HG02642 (cell line): ENCODE measurements around the gene AIM2.
"Not testable (repeated sequence)": the region's sequence is repeated elsewhere in the genome, so short reads cannot be mapped to it uniquely, and the experiment has no call there.

Source experiments
- ATAC-seq: cut with Tn5 transposase; IDR thresholded peaks from one replicate; pipeline ENCODE4 v1.9.1; 2021; ENCODE audit warnings: mild to moderate bottlenecking; ENCODE audit not compliant: unreplicated experiment, poor library complexity

AIM2 gene, protein sequence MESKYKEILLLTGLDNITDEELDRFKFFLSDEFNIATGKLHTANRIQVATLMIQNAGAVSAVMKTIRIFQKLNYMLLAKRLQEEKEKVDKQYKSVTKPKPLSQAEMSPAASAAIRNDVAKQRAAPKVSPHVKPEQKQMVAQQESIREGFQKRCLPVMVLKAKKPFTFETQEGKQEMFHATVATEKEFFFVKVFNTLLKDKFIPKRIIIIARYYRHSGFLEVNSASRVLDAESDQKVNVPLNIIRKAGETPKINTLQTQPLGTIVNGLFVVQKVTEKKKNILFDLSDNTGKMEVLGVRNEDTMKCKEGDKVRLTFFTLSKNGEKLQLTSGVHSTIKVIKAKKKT

DNA sequence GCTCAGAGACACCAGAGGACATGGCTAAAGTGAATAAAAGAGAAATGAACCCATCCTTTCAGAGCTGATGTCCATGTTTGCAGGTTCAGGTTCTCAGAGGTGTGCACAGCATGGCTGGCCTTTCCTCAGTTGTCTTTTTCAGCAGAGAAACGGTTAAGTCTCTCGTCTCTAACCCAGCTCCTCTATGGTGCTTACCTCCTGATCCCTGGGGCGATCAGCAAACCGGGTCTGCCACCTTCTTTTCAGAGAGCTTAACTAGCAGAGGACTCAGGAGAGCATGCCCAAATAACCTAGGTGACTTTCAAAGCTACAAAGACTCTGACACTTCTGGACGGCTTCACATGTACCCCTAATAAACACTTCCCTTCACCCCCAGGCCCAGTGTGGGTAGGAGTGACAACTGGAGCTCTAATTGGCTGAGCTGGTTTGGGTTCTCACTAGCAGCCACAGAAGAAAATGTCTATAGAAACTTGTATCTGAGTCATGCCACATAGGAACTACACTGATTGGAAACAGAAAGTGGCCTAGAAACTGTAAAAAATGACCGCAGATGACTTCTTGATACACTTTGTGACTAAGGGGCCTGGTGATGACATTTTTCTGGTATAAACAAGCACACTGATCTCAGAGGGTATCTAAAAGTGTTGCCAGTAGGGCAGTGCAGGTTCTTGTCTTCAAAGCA is at the start of gene AIM2:
AIM2 (minus strand) TSS at position 329 of the 682 bp plus-strand sequence. CDS start 3,267 bp downstream, outside the sequence.
- ATAC-seq, result peak; percentile 86

DNA sequence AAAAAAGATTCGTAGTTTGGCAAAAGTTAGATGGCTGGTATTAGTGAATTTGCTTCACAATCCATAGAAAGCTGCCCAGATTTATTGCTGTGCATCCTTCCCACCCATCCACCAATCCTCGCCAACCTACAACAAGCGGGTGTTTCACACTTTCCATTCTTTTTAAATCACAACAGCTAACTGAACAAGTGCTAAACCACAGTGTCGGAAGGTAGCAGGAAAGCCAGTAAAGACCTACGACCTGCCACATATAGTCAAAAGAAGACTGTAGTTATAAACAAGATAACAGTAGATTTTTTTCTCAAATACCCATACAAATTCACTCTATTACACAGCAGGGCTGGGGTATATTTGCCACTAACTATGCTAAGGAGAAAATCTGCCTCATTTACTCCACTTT is 47.0 kb upstream of the AIM2 start:
- no peak for ATAC-seq

DNA sequence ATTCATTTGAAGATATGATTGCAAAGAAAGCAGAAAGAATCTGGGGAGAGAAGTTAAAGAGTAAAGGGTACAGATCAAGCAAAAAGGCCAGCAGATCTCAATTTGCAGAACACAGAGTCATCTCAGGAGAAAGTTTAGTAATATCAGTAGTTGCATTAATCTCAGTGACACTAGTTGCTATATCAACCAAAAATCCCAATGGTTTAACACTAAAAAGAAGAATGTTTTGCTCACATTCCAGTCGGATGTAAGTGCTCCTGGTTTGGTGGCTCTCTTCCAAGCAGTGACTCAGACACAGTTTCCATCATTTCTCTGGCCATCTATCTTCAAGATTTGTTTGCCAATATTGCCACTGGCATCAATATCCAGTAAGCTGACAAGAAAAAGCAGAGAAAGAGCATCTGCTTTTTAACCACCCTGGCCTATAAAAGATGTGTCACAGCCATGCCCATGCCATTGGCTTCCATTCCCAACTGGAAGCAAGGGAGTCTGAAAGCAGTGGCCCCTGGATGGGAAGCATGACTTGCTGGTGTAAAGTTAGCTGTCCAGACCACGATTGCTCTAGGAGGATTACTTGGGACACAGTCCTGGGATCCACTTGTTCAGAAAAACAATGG is 45.5 kb upstream of the AIM2 start:
- peak; percentile 78 for ATAC-seq

DNA sequence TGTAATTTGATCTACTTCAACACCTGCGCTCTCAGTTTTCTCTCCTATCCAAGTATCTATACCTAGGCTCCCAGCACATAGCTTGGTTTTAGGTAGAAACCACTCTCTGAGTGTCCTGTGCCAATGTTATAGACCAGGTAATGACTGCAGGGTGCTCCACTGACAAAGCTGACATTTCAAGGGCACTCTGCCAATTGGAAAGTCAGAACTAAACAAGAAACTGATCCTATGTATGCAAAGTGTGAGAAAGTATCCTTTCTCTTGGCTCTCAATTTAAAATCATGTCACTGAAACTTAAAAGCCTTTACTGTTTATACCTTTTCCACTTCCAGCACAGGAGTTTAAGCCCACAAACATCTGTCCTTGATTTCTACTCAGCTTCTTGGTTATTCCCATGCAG is 45.0 kb upstream of the AIM2 start:
- peak; percentile 65 for ATAC-seq

DNA sequence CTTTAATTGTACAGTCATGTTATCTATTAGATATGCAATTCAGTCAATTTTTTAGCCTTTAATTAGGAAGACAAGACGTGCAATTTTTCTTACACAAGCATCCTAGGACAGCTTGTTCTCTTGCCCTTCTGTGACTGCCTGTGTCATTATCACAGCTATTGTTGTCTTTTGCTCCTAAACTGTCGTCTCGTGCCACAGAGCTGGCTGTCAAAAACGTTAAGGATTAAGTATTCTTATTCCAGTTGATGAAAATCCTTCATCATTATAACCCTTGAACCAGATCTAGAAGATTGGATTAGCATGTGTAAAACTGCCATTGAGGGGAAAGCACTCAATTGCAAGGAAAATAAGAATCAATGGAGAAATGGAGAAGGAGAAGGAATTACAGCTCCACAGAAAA is 43.8 kb upstream of the AIM2 start:
- ATAC-seq, result no peak

DNA sequence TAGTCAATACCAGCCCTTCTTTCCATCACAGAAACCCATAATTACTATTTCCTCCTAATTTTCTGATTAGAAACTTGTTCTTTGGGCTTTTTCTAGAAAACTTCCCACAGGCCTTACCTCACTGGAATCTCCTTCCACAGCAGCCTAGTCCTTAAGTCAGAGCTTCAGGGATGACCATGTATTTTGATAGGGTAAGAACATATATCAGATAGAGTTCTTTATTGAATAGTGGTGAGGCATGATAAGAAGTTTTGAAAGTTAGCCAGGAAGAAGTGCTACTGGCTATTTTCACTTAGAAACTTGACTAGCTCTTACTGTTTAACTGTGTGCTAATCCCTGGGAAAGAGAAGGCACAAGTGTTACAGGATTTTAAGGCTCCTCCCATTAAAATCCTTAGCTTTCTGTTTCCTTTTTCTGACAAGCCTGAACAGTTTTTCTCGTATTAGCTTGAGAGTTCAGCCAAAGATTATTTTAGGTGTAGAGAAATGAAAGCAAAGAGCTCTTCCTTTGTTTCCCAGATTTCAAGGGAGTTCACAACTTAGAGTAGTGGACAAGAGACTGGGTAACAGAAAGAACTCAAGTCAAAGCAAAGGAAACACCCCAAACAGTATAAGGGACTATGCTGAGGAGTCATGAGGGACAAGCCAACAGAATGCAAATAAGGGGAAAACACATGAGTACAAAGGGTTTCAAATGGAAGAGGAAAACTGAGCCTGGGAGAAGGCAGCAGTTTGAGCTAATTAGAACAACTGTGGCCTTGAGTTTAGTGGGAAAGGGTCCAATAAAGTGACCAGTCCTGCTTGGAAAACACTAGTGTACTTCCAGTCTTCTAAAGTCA is 37.2 kb upstream of the AIM2 start:
- no peak for ATAC-seq

DNA sequence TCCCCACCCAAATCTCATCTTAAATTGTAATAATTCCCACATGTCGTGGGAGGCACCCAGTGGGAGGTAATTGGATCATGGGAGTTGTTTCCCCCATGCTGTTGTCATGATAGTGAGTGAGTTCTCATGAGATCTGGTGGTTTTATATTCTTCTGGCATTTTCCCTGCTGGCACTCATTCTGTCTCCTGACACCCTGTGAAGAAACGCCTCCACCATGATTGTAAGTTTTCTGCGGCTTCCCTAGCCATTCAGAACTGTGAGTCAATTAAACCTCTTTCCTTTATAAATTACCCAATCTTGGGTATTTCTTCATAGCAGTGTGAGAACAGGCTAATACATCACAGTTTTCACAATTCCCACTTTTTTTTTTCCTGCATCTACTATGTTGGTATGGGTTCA is 26.5 kb upstream of the AIM2 start:
- ATAC-seq, result not testable (repeated sequence)

DNA sequence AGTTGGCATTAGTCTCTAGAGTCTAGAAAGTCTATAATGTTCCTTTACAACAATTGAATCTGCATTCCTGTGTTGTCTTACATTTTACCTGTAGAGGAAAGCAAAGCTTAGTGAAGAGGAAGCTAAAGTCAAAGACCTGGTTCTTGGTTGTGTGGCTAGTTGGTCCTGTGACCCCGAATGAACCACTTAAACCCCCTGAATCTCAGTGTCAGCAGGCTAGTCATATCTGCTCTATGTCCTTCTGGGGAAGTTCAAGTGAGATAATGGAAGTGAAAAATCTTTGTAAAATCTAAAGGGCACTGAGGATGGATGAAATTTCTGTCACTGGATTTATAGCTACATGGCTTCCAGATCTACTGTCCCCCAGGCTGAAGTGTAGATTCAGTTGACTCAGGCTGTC is 24.0 kb upstream of the AIM2 start:
- no peak for ATAC-seq

DNA sequence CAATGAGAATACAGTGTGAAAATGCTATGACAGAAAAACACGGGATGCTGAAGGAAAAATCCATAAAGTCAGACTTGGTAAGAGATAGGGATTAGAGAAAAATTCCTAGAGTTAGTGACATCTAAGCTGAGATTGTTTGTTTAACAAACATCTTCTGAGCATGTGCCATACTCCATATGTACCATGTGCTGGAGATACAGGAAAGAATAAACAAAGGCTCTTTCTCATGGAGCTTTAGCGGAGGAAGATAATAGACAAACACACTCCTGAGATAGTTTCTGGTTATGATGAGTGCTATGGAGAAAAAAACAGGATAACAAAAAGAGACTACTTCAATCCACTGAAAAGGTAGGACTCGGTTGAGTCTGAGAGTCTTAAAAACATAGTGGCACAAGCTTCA is 22.0 kb upstream of the AIM2 start:
- no peak for ATAC-seq

DNA sequence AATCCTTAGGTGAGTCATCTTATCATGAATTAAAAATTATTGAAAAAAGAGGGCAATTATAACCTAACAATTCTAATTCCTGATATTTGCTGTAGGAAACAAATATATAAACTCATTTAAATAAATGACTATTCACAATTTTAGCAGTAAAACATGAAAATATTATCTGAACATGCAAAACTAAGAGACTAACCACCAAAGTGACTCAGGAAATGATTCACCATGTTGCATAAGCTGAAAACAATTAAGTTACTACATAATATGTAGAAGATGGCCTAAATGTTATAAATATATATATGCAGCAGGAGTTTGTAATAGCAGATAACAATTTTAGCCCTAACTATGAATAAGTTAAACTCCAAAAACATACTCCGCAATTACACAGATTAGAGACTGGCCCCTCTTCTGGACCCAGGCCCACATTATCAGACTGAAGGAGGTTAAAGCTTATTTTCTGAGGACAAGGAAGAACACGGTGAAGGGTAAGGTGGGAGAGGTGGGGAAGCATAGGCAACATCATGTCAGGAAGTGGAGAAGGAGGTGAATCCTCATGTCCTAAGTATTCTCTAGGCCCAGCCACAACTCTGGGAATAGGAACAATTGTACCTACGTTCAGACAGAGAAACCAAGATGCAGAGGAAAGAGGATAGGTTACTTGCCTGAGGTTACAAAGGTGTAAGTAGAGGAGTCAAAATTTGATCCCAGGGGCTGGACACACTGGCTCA is 15.6 kb upstream of the AIM2 start:
- ATAC-seq, result no peak

DNA sequence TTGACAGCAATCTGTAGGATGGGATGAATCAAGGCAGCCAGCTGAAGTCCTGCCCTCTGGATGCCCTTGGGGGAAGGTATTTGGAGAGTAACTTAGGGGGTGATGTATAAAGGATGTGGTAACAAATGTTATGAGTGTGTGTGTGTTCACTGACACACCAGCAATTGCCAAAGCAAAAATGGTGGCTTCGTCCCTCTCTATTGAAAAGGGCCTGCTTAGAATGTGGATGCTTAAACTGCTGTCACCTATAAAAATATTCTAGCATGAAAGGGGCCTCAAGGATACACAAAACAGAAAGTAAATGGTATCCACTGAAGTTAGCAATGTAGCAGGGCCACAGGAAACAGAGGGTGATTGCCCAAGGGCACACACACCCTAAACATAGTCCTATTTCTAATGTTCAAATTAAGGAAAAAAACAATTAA is 15.1 kb upstream of the AIM2 start:
- ATAC-seq, result no peak

DNA sequence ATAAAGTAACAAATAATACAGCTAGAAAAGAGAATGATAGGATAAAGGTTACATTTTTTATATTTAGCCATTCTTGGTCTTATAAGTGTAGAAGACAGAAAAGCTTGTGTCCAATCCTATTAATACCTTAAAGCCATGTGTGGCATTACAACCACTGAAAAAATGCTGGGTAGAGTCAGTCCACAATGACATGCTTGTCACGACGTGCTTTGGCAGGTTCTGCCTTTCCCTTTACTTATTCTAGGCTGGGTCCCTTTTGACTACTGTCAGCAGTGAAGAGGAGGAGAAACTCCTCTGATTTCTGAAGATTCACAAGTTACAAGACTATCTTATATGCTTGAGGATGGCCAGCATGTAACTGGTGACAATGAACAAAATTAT is 14.6 kb upstream of the AIM2 start:
- ATAC-seq, result no peak

DNA sequence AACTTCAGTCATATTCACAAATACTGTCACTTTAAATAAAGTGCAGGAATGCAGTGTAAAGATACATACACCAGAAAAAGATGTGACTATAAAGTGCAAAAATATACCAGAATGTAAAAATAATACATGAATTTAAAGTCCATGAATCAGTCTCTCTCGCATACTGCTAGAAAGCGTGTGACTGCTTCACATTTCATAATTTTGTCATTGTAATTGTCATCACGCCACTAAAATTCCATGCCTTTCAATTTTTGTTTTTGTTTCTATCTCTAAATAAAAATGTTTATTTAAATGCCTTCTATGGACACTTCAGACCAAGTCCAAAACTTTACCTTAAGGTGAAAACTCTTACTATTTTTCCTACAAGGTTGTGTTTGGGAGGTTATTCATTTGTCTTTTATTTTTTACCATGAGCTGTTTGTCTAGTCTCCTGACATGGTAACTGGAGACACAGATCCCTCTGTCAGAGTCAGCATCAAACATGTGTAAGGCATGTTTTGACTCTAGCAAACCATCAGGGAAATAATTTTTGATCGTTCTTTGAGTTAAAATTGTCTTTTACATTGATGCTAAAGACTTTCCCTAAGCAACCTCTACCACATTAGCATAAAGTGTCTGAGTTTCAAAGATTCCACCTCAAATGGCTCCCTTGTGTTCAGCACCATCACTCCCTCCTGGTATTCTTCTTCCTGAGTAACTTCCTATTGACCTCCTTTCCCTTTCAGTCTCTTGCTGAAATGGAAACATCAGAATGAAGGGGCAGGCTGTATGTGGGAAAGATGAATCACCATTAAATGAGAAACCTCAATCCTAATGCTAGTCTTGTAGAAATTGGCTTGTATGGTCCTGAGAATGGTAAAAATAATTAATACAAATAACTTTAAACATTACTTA is 14.0 kb upstream of the AIM2 start:
- ATAC-seq, result no peak

DNA sequence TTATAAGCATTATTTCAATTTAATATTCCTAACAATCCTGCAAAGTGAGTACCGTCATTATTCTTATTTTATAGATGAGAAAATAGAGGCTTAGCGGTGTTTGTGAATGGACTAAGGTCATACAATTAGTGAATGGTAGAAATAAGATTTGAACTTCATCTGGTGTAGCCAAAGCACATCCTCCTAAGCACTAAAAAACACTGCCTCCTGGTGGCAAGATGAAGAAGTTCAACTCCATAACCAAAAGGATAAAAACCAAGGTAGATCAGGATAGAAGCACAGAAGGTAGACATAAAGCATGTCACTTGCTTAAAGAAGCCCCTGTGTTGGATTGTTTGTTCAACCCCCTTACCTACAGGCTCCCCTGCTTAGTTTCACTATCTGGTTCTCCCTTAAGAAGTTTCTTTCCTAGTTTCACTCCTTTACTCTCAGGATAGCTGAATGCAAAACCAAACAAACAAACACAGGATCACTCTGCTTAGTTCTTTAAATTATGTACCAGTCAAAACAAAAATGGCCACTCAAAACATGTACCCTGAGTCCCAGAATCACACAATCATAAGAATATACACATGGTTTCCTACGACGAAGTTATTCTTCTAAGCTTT is 12.7 kb upstream of the AIM2 start:
- peak; percentile 68 for ATAC-seq

DNA sequence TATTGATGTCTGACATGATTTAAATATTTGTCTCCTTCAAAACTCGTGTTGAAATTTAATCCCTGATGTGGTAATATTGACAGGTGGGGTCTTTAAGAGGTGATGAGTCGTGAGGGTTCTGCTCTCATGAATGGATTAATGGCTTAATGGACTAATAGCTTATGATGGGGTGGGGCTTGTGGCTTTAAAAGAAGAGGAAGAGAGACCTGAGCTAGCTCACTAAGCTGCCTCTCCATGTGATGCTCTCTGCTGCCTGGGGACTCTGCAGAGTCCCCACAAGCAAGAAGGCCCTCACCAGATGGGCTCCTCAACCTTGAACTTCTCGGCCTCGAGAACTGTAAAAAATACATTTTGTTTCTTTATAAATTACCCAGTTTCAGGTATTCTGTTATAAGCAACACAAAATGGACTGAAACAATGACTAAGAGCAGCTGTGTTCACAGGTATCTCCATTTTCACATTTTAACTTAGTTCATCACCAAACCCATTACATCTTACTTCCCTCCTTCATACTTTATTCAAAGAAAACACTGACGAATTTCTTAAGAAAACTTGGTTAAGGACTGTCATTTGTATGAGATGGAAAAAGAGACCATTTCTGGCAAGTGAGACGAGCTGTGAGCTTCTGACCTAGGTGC is 12.1 kb upstream of the AIM2 start:
- no peak for ATAC-seq

DNA sequence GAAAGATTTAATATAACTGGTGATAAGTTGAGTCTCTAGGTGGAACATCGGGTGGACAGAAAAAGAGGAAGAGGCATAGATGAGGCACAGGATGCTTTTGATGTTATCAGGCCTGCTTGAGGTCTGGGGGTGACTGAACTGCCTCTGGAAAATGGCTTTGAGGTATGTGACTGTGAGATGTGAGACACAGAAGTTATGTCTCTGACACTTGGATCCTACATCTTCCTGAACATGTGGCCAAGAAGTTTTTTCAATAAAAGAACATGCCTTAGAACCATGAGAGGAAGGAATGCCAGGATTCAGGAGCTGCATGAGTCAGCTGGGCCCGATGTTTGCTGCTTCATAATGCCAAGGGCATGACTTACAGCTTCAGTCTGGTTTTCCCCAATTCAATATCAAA is 11.5 kb upstream of the AIM2 start:
- ATAC-seq, result no peak

DNA sequence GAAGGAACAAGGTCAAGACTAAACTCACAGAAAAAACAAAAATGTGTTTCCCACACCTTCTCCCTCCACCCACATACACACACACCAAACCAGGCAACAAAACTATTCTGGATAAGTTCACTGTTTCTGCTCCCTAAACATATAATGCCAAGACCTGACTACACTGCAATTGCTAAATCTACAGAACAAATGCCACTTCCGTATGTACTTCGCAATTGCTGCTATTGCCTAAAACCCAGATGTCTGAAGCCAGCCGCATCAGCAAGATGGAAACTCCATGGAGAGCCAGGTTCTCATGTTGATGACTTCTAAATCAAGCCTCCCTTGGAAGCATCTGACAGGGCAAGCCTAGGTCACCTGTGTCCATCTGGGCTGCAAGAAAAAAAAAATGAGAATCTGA is 8.3 kb upstream of the AIM2 start:
- ATAC-seq, result no peak

DNA sequence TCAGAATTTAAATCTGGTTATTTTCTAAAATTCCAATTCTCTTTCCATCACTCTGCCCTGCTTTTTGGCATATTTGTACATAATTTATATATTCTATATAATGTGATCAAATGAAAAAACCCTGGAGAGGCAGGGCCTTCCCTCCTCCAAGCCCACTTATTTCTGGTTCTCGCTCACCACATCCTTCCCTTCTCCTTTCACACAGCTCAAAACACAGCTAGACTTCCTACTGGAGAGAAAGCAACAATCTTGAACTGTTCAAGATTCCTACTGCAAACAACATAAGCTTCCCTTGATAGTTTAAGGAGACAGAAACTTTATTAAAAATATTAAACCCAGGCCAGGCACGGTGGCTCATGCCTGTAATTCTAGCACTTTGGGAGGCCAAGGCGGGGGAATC is 7.6 kb upstream of the AIM2 start:
- ATAC-seq, result no peak
